Activated T-cell treated with anti-CD3 and anti-CD28 coated beads, Interleukin-2, amount 50 U/mL, for 24 hours (primary cell): ENCODE data around the gene S100A13.

ENCODE experiments used
- DNase-seq: peaks from one replicate; pipeline ENCODE4 v3.0.0-alpha.2; 2020
- H3K27ac Mint-ChIP-seq: 2 replicates; pipeline ENCODE4 v1.8.0; 2020; ENCODE audit warnings: mild to moderate bottlenecking, mixed read lengths
- H3K27me3 Mint-ChIP-seq: 2 replicates; pipeline ENCODE4 v1.8.0; 2020; ENCODE audit warnings: mixed read lengths
- H3K36me3 Mint-ChIP-seq: 2 replicates; pipeline ENCODE4 v1.8.0; 2020; ENCODE audit warnings: low read depth, mixed read lengths
- H3K4me1 Mint-ChIP-seq: 2 replicates; pipeline ENCODE4 v1.8.0; 2020; ENCODE audit warnings: low read depth, mixed read lengths
- H3K4me3 Mint-ChIP-seq: 2 replicates; pipeline ENCODE4 v1.8.0; 2020; ENCODE audit warnings: mild to moderate bottlenecking, moderate library complexity, mixed read lengths
- H3K9me3 Mint-ChIP-seq: 2 replicates; pipeline ENCODE4 v1.8.0; 2020; ENCODE audit warnings: mixed read lengths

Gene S100A13

DNA sequence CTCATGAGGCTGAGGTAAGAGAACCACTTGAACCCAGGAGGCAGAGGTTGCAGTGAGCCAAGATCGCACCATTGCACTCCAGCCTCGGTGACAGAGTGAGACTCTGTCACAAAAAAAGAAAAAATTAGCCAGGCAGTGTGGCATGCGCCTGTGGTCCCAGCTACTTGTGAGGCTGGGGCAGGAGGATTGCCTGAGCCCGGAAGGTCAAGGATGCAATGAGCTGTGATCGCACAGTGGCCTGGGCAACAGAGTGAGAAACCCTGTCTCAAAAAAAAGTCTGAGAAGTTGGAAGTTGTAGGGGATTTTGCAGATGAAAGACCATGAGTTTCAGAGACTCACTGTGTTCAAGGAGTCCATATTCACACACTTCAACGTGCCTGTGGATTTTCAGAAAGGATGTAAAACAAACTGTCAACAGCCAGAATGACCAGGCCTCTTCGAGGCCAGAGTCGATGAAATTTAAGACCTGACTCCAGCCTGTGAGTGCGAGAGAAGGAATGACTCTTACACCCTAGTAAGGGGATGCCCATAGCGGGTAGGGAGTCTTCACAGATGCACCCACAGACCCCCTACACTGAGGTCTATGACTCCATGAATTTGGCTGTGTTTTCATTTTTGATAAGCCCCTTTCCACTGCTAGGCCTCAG is 2.2 kb downstream of the S100A13 start:
- no peaks in the 10 kb centered on the region for H3K36me3 Mint-ChIP-seq
- H3K27me3 Mint-ChIP-seq: peaks cover 16% of the 10 kb centered on the region
- DNase-seq: no peak
- H3K4me1 Mint-ChIP-seq: no peaks in the 10 kb centered on the region
- H3K4me3 Mint-ChIP-seq: no peak overlapping the region
- no peaks in the 10 kb centered on the region for H3K9me3 Mint-ChIP-seq
- H3K27ac Mint-ChIP-seq: no peak overlapping the region

GRCh38 chr1:153623101-153623500 is 4.2 kb downstream of the S100A13 start:
- no peaks in the 10 kb centered on the region for H3K36me3 Mint-ChIP-seq
- no peaks in the 10 kb centered on the region for H3K4me1 Mint-ChIP-seq
- H3K4me3 Mint-ChIP-seq: no peak overlapping the region
- H3K9me3 Mint-ChIP-seq: no peaks in the 10 kb centered on the region
- DNase-seq: no peak
- peaks cover 16% of the 10 kb centered on the region for H3K27me3 Mint-ChIP-seq
- no peak overlapping the region for H3K27ac Mint-ChIP-seq

- no peaks in the 10 kb centered on the region for H3K9me3 Mint-ChIP-seq
- H3K27ac Mint-ChIP-seq: no peak overlapping the region
- peaks cover 18% of the 10 kb centered on the region for H3K4me1 Mint-ChIP-seq
- H3K27me3 Mint-ChIP-seq: no peaks in the 10 kb centered on the region
- no peaks in the 10 kb centered on the region for H3K36me3 Mint-ChIP-seq
- DNase-seq: no peak
- no peak overlapping the region for H3K4me3 Mint-ChIP-seq
These were observed 8.1 kb downstream of the S100A13 start for GRCh38 chr1:153619171-153619570.

DNA sequence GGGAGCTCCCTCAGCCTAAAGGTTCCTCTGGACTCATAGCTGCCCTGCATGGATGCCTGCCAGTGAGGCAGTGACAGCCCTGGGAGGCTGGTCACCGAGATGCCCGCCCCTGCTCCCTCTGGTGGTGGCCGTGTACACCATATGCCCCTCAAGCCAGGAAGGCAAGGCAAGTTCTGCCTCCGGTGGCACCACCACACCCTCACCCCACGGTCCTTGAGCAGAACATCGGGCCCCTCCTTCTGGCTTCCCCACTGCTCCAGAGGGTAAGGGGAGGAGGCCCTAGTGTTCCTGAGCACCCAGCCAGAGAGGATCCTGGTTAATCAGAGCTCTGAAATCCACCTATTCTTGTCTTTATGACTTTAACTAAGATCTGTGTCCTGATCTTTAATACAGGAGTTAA is 9.6 kb downstream of the S100A13 start:
- Mint-ChIP-seq H3K4me3 (no peak overlapping the region), H3K9me3 (no peaks in the 10 kb centered on the region), H3K27me3 (no peaks in the 10 kb centered on the region), H3K4me1 (peaks cover 18% of the 10 kb centered on the region), H3K36me3 (no peaks in the 10 kb centered on the region), H3K27ac (peak overlapping the region; percentile 50)
- DNase-seq: peak; percentile 87

DNA sequence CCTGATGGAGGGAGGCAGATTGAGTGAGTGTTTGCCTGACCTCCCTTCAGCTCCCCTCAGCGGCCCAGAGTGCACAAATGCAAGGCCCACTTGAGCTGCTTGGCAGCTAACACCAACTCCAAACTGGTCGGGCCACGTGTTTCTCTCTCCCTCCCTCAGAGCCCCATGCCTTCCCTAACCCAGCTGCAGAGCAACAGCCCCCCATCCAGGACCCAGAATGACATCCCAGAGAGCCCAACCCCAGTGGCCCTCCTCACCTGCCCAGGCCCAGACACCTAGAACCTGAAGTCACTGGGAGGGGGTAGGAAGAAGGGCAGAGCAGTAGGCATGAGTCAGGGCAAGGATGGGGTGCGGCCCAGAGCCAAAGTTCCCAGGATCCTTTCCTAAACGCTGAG is 10.4 kb downstream of the S100A13 start:
- peaks cover 18% of the 10 kb centered on the region for H3K4me1 Mint-ChIP-seq
- no peak overlapping the region for H3K4me3 Mint-ChIP-seq
- no peak overlapping the region for H3K27ac Mint-ChIP-seq
- H3K27me3 Mint-ChIP-seq: no peaks in the 10 kb centered on the region
- no peaks in the 10 kb centered on the region for H3K36me3 Mint-ChIP-seq
- no peaks in the 10 kb centered on the region for H3K9me3 Mint-ChIP-seq
- DNase-seq: no peak

DNA sequence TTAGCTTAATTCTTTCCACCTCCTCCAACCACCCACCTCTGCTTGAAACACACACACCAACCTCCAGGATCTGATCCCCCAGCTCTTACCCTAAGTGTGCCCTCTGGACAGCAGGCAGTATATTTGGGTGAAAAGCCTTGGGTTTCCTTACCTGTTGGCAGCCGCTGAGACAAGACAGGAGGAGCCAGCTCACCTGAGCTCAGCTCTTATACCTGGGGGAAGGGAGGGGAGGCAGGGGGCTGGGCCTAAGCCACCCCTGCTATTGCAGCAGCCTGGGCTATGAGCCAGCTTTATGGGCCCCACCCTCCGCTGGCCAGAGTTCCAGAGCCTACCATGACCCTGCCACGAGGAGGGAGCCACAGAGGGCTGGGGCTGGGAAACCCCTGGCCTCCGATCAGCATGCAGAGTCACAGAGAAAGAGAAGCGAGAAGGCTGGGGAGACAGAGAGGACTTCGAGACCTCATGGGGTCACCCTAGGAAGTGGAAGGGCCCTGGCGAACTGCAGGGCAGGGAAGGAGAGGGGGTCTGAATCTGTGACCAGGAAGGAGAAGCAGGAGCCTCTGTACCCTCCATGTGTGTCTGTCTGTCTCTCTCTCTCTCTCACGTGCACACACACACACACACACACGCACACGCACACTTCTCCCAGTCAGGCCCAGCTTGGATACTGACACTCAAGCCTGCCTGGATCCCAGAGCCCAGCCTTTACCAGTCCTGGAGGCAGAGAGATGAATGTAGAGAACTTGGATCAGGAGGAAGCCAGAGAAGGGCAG is 11.0 kb downstream of the S100A13 start, which contains the start of gene S100A14:
Gene S100A14 (minus strand): TSS at position 182 of the 773 bp plus-strand sequence. CDS start 467 bp downstream, outside the sequence.
- Mint-ChIP-seq H3K4me1 (peaks cover 18% of the 10 kb centered on the region), H3K36me3 (no peaks in the 10 kb centered on the region), H3K27ac (no peak within 1 kb of the TSS), H3K9me3 (no peaks in the 10 kb centered on the region), H3K27me3 (no peaks in the 10 kb centered on the region), H3K4me3 (no peak within 1 kb of the TSS)
- DNase-seq: no peak

- H3K27ac Mint-ChIP-seq: no peak overlapping the region
- H3K27me3 Mint-ChIP-seq: no peaks in the 10 kb centered on the region
These were observed 11.9 kb downstream of the S100A13 start for GRCh38 chr1:153615406-153615805.

GRCh38 chr1:153614906-153615305 is 12.4 kb downstream of the S100A13 start:
- no peaks in the 10 kb centered on the region for H3K36me3 Mint-ChIP-seq
- no peaks in the 10 kb centered on the region for H3K9me3 Mint-ChIP-seq
- H3K27me3 Mint-ChIP-seq: no peaks in the 10 kb centered on the region
- H3K27ac Mint-ChIP-seq: no peak overlapping the region
- DNase-seq: no peak
- no peak overlapping the region for H3K4me3 Mint-ChIP-seq
- H3K4me1 Mint-ChIP-seq: peaks cover 18% of the 10 kb centered on the region

More at GRCh38 chr1:153615406-153615805, 11.9 kb downstream of the S100A13 start:
- Mint-ChIP-seq H3K9me3 (no peaks in the 10 kb centered on the region), H3K36me3 (no peaks in the 10 kb centered on the region), H3K4me3 (no peak overlapping the region), H3K4me1 (peaks cover 18% of the 10 kb centered on the region)
- DNase-seq: no peak

DNA sequence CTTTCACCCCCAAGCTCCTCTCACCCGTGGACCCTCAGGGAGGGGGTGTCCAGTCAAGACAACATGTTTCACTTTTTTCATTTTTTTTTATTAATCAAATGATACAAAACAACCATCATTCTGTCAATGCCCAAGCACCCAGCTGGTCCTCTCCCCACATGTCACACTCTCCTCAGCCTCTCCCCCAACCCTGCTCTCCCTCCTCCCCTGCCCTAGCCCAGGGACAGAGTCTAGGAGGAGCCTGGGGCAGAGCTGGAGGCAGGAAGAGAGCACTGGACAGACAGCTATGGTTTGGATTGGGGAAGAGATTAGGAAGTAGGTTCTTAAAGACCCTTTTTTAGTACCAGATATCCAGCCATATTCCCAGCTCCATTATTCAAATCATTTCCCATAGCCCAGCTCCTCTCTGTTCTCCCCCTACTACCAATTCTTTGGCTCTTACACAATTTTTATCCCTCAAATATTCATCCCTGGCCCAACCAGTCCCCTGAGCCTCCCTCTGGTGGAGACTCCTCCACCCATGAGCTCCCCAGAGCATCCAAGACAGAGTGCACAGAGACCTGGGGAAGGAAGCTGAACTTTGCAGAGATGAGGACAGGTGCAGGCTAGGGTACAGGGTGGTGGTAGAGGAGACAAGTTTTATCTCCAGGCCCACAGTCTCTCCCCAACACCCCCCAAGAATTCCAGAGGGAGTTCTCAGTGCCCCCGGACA is 13.0 kb downstream of the S100A13 start:
- no peaks in the 10 kb centered on the region for H3K36me3 Mint-ChIP-seq
- no peak overlapping the region for H3K4me3 Mint-ChIP-seq
- H3K27ac Mint-ChIP-seq: no peak overlapping the region

GRCh38 chr1:153613406-153613805 is 13.9 kb downstream of the S100A13 start:
- no peak for DNase-seq
- Mint-ChIP-seq H3K27ac (no peak overlapping the region), H3K27me3 (no peaks in the 10 kb centered on the region), H3K4me3 (no peak overlapping the region), H3K36me3 (no peaks in the 10 kb centered on the region), H3K4me1 (peaks cover 18% of the 10 kb centered on the region), H3K9me3 (no peaks in the 10 kb centered on the region)

More for the DNA sequence above, 13.0 kb downstream of the S100A13 start:
- DNase-seq: no peak
- Mint-ChIP-seq H3K9me3 (no peaks in the 10 kb centered on the region), H3K4me1 (peaks cover 18% of the 10 kb centered on the region), H3K27me3 (no peaks in the 10 kb centered on the region)

DNA sequence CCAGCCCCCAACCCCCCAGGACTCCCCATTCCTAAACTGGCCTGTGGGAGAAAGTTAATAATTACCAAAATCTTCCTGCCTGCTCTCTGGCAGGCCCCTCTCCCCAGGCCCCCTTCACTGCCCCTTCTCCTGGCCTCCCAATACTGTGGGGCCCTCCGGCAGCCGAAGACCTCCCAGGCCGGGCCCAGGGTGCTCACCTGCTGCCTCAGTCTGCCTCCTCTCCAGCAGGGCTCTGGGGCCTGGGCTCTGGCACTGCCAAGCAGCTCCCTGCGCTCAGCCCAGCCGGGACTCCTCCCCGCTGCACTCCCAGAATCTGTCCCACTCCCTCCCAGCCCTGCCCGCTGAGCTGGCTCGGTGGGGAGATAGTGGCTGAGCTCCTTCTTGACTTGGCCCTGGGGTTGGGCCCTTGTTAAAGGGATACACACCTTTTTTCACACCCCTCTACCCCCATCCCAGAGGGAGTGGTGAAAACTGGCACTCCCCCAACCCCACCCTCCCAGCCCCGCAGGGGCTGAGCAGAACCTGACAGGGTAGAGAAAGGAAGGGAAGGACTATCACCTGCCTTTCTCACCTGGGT is 14.5 kb downstream of the S100A13 start, which contains the start of gene S100A16:
Gene S100A16 (minus strand): TSS at position 383 of the 577 bp plus-strand sequence. CDS start 4,986 bp downstream, outside the sequence.
- Mint-ChIP-seq H3K9me3 (no peaks in the 10 kb centered on the region), H3K4me1 (peaks cover 16% of the 10 kb centered on the region), H3K27me3 (no peaks in the 10 kb centered on the region), H3K36me3 (no peaks in the 10 kb centered on the region), H3K27ac (no peak within 1 kb of the TSS), H3K4me3 (no peak within 1 kb of the TSS)
- DNase-seq: no peak

- Mint-ChIP-seq H3K36me3 (no peaks in the 10 kb centered on the region), H3K9me3 (no peaks in the 10 kb centered on the region), H3K27ac (no peak overlapping the region), H3K27me3 (no peaks in the 10 kb centered on the region), H3K4me3 (no peak overlapping the region), H3K4me1 (peaks cover 10% of the 10 kb centered on the region)
- DNase-seq: no peak
These were observed 15.1 kb downstream of the S100A13 start for GRCh38 chr1:153612111-153612754.

GRCh38 chr1:153611356-153611755 is 15.9 kb downstream of the S100A13 start:
- H3K4me3 Mint-ChIP-seq: no peak overlapping the region
- peaks cover 5% of the 10 kb centered on the region for H3K4me1 Mint-ChIP-seq
- H3K9me3 Mint-ChIP-seq: no peaks in the 10 kb centered on the region
- no peaks in the 10 kb centered on the region for H3K27me3 Mint-ChIP-seq
- H3K27ac Mint-ChIP-seq: no peak overlapping the region
- H3K36me3 Mint-ChIP-seq: no peaks in the 10 kb centered on the region
- DNase-seq: no peak

DNA sequence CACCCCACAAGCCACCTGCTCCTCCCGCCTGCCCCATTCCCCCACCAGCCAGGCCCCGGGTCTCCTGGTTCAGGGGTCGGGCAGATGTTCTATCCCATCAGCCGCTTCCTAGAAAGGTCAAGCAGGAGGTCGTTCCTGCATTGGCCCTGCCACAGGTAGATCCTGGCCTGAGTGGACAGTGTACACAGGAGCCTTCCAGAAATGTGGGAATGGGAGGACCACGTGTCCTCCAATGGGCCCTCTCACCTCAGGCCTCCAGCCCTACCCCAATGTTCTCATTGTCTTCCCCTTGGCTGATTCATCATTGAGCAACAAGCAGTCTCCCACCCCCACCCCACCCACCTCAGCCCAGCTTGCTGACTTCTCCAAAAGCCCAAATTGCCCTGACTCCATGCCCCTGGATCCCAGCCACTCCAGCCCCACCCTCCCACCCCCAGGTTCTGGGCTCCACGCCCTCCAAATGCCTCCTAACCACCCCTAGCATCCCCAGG is 16.4 kb downstream of the S100A13 start:
- H3K9me3 Mint-ChIP-seq: no peaks in the 10 kb centered on the region
- no peak overlapping the region for H3K4me3 Mint-ChIP-seq
- no peaks in the 10 kb centered on the region for H3K36me3 Mint-ChIP-seq
- H3K27ac Mint-ChIP-seq: no peak overlapping the region
- H3K27me3 Mint-ChIP-seq: no peaks in the 10 kb centered on the region
- H3K4me1 Mint-ChIP-seq: peaks cover 2% of the 10 kb centered on the region
- DNase-seq: no peak
